ENCODE data around the gene PPM1H. TPM values are rescaled to one million over a fixed set of nuclear protein-coding genes. Genes with fewer than 3 reads are reported as not detected.

The PPM1H gene
- polyA plus RNA-seq, 1 of the 3 experiments (the other 2 are of a cell fraction): 0.13 TPM

GRCh38 chr12:62868820-62869219 lies 66.1 kb downstream of the PPM1H start:
- DNase-seq: no peak
- H3K27ac ChIP-seq (ENCODE audit: low read depth in 2 of 2, low read length in 1 of 2): no peak overlapping the region
- no peak overlapping the region for H3K4me2 ChIP-seq
- H3K36me3 ChIP-seq (replicated peaks in 1 of 2; ENCODE audit: control insufficient read depth in 1 of 2, insufficient read depth in 2 of 2, low read length in 1 of 2): no peaks in the 10 kb centered on the region
- H3K9ac ChIP-seq: no peak overlapping the region
- no peak overlapping the region for H2AFZ ChIP-seq (ENCODE audit: low read depth)
- ChIA-PET CTCF (no interaction called here), POLR2A (no interaction called here)
- H3K27me3 ChIP-seq (ENCODE audit: insufficient read depth): no peaks in the 10 kb centered on the region
- WGBS (ENCODE audit: low lambda C conversion rate): 13% methylated on average over 1 of the region's 1 CpG
- H3K4me3 ChIP-seq (ENCODE audit: low read depth in 2 of 2, low read length in 1 of 2): no peak overlapping the region
- H3K4me1 ChIP-seq (ENCODE audit: control insufficient read depth in 1 of 2, insufficient read depth in 2 of 2, low read depth in 1 of 2, low read length in 1 of 2): 0 out of 4 replicates have a peak, but pooled peaks cover 0 to 8% of the 10 kb centered on the region in 2 experiments
- no peaks in the 10 kb centered on the region for H3K79me2 ChIP-seq (ENCODE audit: insufficient read depth)
- H3K9me3 ChIP-seq: no peaks in the 10 kb centered on the region
- TF ChIP-seq, protein P1, sequence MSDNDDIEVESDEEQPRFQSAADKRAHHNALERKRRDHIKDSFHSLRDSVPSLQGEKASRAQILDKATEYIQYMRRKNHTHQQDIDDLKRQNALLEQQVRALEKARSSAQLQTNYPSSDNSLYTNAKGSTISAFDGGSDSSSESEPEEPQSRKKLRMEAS (IDR thresholded peaks at IDR 0.05; ENCODE audit: low read depth): no peak
- TF ChIP-seq TAF1 (IDR thresholded peaks at IDR 0.05; ENCODE audit: borderline replicate concordance, low read depth, low read length) (no peak), YY1 (IDR thresholded peaks at IDR 0.05; ENCODE audit: low read depth) (no peak), JUND (IDR thresholded peaks at IDR 0.05) (no peak), CHD2 (IDR thresholded peaks at IDR 0.05; ENCODE audit: low read length, partially characterized antibody) (no peak), POLR2AphosphoS5 (IDR thresholded peaks at IDR 0.05; ENCODE audit: low read depth, low read length) (no peak), ZBTB33 (IDR thresholded peaks at IDR 0.05; ENCODE audit: borderline replicate concordance, low read depth) (no peak), FOSL2 (IDR thresholded peaks at IDR 0.05; ENCODE audit: borderline replicate concordance, low read depth) (no peak), RCOR1 (IDR thresholded peaks at IDR 0.05; ENCODE audit: low read length) (no peak)
- no peaks in the 10 kb centered on the region for H4K20me1 ChIP-seq (ENCODE audit: insufficient read depth)
- H3F3A ChIP-seq (replicated peaks; ENCODE audit: insufficient read depth): peaks cover 6% of the 10 kb centered on the region
- no peaks in the 10 kb centered on the region for H3K9me2 ChIP-seq

DNA sequence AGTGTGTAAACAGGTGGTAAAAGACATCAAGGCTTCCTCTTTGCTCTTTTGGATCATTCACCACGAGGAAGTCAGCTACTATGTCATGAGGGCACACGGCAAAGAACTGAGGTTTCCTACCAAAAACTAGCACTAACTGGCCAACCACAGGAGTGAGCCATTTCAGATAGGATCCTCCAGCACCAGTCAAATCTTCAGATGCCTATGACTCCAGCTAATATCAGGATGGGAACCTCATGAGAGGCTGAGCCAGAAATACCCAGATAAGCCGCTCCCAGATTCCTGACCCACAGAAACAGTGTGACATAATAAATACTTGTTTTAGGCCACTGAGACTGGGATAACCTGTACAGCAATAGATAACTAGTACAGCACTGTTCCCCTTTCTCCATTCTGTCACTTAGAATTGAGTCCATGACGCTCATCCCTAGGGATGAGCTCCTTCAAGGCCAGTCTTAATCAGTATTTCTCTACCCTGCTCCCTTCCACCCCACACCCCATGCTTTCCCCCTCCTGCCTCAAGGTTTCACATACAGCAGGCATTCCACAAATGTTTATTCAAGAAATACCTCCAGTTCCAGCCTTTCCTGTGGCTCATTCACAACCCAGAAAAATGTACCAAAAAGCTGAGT lies 68.4 kb downstream of the PPM1H start:
- H3F3A ChIP-seq (replicated peaks; ENCODE audit: insufficient read depth): peaks cover 23% of the 10 kb centered on the region
- H3K27me3 ChIP-seq (ENCODE audit: insufficient read depth): no peaks in the 10 kb centered on the region
- no peak for DNase-seq
- peak overlapping the region; percentile 65 for H3K4me2 ChIP-seq
- WGBS (ENCODE audit: low lambda C conversion rate): 35% methylated on average over 4 of the region's 4 CpGs
- TF ChIP-seq TCF12 (IDR thresholded peaks at IDR 0.05) (peak; percentile 23; the same call in 1 of the 2 replicates), JUND (IDR thresholded peaks at IDR 0.05) (no peak), TEAD4 (IDR thresholded peaks at IDR 0.05; ENCODE audit: borderline replicate concordance, insufficient read depth) (0 out of 2 replicates have a peak, but pooled peaks have one; percentile 18), CHD2 (IDR thresholded peaks at IDR 0.05; ENCODE audit: low read length, partially characterized antibody) (no peak)
- ChIA-PET POLR2A (no interaction called here), CTCF (interaction anchor here (1.0 kb wide), 1 partner anchor 285 kb away, joined by 3 read pairs; no protein-coding TSS in a partner anchor)
- H3K27ac ChIP-seq (ENCODE audit: low read depth in 2 of 2, low read length in 1 of 2): peak overlapping the region; percentile 28 to 42; a peak in 3 of 4 replicates
- no peaks in the 10 kb centered on the region for H3K79me2 ChIP-seq (ENCODE audit: insufficient read depth)
- no peak overlapping the region for H3K4me3 ChIP-seq (ENCODE audit: low read depth in 2 of 2, low read length in 1 of 2)
- H3K9me3 ChIP-seq: no peaks in the 10 kb centered on the region
- H2AFZ ChIP-seq (ENCODE audit: low read depth): peak overlapping the region; percentile 2; the same call in 1 of the 2 replicates
- H3K9me2 ChIP-seq: no peaks in the 10 kb centered on the region
- H3K9ac ChIP-seq: no peak overlapping the region
- no peaks in the 10 kb centered on the region for H4K20me1 ChIP-seq (ENCODE audit: insufficient read depth)
- peaks cover 0 to 20% of the 10 kb centered on the region in 2 experiments; a peak in 1 of 4 replicates for H3K4me1 ChIP-seq (ENCODE audit: control insufficient read depth in 1 of 2, insufficient read depth in 2 of 2, low read depth in 1 of 2, low read length in 1 of 2)
- H3K36me3 ChIP-seq (replicated peaks in 1 of 2; ENCODE audit: control insufficient read depth in 1 of 2, insufficient read depth in 2 of 2, low read length in 1 of 2): no peaks in the 10 kb centered on the region
